ENCODE measurements around the gene ACVR1.

Gene ACVR1

DNA sequence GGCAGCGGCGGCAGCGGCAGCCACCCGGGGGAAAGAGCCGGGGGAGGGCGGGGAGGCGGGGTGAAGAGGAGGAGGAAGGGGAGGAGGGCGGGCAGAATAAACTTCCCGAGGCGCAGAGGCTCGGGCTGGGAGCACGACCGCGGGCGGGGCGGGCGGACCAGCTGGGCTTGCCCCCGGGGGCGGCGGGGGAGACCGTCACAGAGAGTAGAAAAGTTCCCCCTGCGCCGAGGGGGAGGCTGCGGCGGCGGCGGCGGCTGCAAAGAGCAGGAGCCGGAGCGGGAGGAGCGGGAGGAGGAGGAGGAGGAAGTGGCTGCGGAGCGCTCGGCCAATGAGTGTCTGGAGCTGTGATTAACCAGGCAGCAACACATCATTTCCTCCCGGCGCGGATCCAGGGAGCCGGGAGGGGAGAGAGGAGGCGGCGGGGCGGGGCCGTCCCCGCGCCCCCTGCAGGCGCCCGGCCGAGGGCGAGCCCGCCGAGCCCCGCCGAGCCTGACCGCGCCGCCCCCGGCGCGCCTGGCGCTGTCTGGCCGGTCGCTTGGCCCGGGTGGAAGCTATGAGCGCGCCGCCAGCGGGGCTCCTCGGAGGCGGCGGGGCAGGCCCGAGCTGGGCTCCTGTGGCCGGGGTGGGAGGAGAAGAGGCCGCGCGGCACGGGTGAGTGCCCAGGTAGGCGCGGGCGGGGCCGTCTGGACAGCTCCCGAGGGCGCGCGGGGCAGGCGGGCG lies at the start of gene ACVR1:
Gene ACVR1 (minus strand): TSS at position 265 of the 720 bp plus-strand sequence. CDS start 76,837 bp downstream, outside the sequence.
- DNase-seq (ENCODE audit: low spot score) = peak; percentile 88

DNA sequence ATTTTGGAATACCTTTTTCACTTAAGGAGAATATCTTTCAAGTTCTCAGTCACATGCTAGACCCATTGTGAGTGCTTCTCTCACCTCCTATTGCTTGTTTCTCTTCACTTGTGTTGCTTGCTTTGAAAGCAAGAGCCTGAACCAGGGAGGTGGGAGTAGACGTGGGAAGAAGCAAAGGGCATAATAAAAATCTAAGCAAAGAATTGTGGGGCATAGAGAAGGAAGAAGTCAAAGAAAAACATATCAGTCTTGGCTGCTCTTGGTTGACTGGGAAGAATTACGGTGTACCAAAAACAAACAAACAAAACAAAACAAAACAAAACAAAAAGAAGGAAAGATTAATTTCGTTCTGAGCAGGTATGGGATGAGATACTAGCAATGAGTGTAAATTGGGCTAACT lies 48.9 kb upstream of the ACVR1 start:
- DNase-seq (ENCODE audit: low spot score) = no peak

DNA sequence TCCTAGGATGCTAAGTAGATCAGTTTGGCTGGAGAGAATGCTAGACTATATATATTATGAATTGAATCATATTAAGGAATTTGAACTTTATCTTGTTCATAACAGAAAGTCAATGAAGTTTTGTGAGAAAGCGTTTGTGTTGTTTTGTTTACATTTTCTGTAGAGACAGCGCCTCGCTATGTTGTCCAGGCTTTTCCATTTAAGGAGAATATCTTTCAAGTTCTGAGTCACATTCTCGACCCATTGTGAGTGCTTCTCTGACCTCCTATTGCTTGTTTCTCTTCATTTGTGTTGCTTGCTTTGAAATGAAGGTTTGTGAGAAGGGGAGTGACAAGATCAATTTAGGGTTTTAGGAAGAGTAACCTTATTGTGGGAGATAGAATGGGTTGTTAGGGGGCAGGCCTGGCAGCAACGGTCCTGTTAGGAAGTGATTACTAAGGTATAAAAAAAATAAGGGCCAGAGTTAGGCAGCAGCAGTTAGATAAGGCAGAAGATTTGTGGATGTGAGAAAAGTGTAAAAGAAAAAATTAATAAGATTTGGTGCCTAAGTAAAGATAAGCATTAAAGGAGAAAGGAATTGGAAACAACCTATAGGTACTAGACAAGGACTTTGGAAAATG lies 47.6 kb upstream of the ACVR1 start:
- DNase-seq (ENCODE audit: low spot score) = no peak

DNA sequence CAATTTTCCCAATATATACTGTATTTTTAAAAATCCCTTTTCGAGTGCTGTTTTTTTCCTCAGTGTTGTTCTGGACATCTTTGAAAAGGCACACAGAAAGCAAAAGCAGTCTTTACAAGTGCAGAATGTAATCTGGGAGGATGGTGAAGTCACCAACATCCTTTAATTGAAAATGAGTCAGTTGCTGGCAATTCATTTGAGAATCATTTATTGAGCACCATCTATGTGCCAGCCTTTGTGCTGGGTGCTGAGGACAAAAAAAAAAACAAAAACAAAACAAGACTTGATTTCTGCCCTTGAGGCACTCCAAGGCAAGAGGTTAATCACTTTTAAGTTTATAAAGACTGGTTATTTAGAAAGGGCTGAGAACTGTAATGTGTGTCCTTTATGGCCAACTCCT lies 46.7 kb upstream of the ACVR1 start:
- no peak for DNase-seq (ENCODE audit: low spot score)

DNA sequence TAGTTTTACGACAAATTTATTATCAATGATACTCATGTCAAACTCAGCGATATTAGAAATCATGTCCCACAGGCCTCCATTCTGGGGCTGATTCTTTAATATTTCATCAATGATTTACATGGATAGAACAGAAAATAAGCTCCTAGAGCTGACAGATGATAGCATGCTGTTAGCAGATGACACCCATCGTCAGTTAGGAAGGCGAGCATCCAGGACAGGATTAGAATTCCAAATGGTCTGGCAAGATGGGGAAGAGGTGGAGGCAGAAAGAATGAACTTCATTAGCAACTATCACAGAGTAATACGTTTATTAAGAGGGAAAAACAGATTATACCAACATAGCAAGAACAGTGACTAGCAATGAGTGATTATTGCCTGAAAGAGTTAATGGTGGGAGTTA lies 46.2 kb upstream of the ACVR1 start:
- no peak for DNase-seq (ENCODE audit: low spot score)

DNA sequence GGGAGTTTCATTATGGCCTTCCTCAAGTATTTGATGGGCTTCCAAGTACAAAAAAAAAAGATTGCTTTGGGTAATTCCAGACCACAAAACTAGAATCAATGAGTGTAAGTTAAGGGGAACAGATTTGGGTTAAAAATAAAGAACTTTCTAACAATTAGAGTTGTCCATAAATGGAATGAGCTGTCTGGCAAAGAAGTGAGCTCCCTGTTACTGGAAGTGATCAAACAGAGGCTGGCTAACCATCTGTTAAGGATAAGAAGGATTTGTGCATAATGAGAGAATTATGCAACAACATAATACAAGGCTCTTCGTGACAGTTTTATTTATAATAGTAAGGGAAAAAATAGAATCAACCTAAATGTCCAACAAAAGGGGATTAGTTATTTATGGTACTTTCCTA lies 44.6 kb upstream of the ACVR1 start:
- DNase-seq (ENCODE audit: low spot score) = no peak

DNA sequence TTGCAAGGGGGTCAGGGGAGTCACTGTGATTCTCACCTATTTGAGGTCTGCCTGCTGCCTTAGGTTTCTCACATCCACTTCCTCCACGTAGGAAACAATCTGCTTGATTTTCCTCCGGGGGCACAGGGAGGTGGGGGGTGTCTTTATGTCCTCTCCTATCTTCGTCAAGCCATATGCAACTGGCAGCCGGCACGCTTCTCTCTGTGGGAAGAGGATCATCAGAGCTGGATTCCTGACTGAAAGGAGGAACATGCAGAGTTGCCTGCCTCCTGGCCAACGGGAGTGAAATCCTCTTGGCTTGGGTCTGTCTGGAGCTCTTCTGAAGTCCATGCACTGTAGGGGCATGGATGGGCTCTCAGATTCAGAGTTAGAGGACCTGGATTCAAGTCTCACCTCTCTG lies 43.1 kb upstream of the ACVR1 start:
- DNase-seq (ENCODE audit: low spot score) = no peak

DNA sequence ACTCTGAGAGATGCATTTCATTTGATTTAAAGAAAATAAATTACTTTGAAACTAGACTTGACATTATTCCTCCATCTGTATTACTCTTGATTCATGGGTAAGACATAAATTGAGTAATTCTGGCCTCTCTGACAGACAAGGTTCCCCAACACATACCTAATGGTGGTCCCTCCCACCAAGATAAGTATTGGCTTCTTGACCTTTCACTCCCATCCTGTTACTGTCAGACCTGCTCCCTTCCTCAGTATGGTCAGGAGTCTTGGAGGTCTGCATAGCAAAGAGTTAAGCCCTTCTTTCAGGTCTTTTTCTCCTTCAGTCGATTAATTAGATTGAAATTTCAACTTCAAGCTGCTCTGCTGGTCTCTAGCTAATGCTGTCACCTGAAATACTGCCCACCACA lies 42.2 kb upstream of the ACVR1 start:
- DNase-seq (ENCODE audit: low spot score) = no peak

DNA sequence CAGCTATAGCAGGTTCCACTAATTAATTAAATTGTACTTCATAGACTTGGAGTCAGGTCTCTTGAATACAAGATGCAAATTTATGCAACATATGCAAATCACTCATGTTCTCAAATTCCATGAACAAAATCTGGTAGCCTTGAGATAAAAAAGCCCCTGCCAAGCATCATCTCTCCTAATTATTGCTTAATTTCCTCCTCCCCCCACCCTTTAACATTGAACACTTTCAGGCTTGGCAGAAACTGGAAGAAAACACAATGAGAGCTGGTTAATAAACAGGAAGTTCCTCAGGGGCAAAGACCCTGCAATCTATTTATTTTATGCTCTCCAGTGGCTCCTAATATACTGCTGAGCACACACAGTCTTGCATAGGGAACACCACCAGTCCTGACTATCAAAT lies 35.6 kb upstream of the ACVR1 start:
- DNase-seq (ENCODE audit: low spot score) = no peak

DNA sequence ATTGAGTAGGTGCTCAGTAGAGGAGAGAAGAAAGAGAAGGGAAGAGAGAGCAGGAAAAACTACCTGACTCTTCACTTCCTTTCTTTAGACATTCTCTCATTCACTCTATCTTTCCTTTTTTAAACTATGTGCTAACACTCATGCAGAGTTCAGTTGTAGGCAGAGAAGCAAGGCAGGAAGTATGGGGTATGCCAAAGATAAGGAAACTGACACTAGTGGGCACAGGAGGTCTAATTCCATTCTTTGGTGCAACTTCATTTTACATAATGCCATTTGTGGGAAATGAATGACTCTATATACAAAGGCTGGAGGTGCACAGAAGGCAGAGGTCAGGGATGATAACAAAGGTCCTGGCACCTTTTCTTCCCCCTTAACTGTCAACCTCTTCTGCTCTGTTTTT lies 35.1 kb upstream of the ACVR1 start:
- no peak for DNase-seq (ENCODE audit: low spot score)

DNA sequence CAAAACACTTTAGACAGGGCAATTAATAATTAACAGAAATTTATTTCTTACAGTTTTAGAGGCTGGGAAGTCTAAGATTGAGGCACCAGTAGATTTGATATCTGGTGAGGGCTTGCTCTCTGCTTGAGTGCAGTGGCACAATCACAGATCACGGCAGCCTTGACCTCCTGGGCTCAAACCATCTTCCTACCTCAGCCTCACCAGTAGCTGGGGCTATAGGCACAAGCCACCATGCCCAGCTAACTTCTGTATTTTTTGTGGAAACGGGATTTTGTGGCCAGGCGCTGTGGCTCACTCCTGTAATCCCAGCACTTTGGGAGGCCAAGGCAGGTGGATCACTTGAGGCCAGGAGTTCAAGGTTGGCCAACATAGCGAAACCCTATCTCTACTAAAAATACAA lies 29.0 kb upstream of the ACVR1 start:
- no peak for DNase-seq (ENCODE audit: low spot score)

DNA sequence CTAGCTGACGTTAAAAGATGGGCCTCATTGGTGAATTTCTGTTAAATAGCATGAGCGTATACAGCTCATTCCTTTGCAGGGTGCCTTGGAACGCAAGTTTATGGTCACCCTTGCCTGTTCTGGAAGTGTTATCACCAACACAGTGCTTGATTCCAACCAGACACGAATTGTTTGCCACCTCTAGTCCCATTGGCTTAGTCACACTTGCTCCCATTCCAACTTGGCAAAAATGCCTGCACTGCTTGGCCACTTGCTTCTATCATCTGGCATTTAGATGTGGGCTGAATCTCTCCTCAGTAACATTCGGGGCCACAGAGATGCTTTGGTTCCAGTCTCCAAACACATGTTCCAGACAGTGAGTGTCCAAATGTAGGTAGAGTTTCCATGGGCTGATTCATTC lies 27.5 kb upstream of the ACVR1 start:
- DNase-seq (ENCODE audit: low spot score) = no peak

DNA sequence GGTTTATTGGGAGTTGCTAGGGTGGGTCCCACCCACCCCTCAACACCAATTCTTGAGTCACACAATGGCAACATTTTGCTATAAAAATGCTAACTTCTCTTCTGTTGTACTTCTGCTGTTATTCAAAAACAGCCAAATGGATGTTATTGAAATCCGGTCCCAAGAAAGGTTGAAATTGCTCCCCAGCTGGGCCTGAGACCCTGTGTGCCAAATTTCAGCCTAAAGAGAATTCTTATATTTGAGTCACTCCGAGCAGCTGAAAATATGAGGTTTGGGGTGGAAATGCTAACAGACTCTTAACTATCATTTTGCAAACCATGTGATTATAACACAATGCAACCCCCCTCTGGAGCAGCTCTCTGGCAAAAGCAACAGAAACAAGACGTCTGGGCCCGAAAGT lies 27.0 kb upstream of the ACVR1 start:
- DNase-seq (ENCODE audit: low spot score) = no peak

DNA sequence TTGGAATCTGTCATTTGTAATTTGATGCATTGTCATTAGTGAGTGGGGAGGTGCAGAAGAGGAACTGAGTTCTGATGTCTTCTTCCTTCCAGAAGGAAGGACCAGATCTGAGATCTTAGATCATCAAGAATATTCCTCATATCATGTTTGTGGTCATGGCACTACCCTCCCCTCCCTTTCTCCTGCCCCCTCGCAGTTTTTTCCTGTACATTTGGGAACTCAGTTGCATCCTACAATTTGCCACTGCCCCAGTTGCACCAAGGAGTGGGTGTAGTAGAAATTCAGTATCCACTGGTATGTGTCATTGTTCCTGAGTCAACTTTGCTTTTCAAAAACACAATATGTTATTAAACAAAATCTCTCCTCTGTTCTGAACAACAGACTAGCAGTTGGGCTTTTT lies 26.6 kb upstream of the ACVR1 start:
- no peak for DNase-seq (ENCODE audit: low spot score)

DNA sequence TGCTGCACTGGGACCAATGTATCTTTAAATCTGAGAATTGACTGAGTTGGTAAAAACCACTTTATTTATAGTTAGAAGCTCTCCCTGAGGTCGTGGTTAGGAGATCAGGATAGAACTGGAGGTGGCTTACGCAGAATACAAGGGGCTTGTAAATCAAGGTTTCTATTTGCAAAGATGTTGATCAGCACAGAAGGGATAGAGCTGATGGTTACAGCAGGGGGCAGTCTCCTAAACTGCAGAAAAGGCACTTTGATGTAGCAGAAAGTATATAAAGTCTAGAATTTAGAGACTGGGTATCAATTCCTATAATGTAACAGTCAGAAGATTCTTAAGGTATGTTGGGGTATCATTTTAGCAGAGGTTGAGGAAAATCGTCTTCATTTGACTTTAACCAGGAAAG lies 25.2 kb upstream of the ACVR1 start:
- DNase-seq (ENCODE audit: low spot score) = no peak

DNA sequence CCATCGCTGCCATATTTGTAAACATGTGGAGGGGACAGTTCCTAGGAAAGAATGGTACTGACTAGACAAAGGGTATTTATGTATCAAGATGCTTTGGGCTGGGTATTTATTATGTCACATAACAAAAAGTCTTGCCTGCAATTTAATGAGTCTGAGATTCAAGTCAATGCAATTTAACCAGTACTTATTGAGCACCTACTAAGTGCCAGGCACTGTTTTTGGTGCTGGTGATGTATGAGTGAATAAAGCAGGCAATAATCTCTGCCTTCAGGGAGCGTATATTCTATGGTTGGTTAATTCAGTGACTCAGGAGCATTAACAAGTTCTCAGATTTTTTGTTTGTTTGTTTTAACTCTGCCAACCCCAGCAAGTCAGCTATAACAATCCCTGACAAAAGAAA lies 24.6 kb upstream of the ACVR1 start:
- DNase-seq (ENCODE audit: low spot score) = no peak

DNA sequence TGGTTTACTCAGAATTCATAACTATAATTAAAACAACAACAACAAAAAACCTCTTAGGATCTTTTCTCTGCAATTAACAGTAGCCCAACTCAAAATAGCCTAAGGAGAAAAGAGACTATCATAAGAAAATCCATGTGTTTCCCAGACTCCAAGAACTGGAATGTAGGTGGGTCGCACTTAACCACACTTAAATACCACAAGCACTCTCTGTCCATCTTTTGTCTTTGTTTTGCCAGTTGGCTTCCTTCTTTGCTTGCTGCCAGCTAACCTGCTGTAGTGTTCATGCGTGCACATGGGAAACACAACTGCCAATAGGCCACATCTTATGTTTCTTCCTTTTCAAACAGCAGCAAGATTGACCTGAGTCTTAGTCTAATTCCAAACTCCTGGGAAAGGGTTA lies 24.1 kb upstream of the ACVR1 start:
- DNase-seq (ENCODE audit: low spot score) = no peak

DNA sequence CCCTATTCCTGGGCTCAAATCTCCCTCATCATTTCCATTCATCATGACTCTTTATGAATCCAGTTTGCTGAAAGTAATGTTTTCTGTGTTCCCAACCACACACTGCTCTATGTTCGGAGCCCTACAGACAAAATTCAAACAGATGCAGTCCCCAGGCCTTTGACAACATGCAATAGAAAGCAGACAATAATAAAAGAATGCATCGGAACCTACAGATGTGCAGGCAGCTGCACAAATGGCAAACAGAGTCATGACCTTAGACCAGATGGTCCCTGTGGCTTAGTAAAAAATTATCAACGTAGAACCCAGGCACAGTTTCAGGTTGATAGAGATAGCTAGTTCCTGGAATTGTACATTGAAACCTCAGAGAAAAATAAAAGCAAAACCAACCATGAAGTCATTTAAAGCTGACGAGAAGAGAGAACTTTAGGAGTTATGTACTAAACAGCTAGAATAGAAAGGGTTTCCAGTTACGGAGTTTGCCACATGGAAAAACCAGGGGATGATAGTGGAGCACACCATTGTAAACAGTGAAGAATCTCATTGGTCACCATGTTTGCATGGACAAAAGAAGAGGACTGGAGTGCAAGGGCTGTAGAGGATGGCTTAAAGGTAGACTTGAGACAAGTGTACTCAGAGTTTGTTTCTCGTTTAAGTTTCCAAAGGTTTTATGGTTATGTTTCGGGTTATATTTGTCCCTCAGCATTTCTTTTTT lies 23.2 kb upstream of the ACVR1 start:
- DNase-seq (ENCODE audit: low spot score) = no peak

DNA sequence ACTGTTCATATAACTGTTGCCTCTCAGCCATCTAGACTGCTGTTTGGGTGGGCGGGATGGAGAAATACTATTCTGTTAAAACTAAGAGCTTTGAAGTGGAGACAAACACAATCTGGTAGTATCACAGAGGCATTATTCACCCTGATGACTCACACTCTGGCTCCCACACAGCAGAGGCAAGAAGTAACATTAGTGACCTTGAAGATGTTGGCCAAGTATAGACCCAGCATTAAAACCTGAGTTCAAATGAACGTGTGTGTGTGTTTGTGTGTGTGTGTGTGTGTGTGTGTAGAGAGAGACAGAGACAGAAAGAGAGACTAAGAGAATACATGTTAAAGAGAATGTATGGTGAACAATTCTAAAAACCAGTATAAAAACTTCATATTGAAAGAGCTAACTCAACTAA lies 22.5 kb upstream of the ACVR1 start:
- peak; percentile 21 for DNase-seq (ENCODE audit: low spot score)

DNA sequence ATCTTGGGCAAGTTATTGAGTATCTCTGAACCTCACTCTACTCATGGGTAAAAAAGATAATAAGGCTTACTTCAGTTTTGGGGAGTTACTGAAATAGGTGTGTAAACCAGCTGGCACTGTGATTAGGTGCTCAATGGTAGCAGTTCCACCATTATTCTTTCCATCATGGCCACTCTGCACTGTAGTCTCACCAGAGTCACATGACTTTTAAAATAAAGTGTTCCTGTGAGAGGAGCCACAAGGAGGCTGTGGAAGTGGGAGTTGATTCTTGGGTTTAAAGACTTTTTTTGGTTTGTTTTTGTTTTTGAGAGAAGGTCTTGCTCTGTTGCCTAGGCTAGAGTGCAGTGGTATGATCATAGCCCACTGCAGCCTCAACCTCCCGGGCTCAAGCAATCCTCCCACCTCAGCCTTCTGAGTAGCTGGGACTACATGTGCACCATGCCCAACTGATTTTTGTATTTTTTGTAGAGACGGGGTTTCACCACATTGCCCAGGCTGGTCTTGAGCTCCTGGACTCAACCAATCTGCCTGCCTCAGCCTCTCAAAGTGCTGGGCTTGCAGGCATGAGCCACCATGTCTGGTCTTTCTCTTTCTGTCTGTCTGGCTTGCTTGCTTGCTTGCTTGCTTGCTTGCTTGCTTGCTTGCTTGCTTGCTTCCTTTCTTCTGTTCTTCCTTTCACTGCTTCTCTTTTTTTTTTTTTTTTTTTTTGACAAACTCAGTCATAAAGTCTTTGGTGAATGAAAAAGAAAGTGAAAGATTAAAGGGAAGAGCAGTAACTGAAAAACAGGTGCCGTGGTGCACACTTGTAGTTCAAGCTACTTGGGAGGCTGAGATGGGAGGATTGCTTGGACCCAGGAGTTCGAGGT lies 21.2 kb upstream of the ACVR1 start:
- no peak for DNase-seq (ENCODE audit: low spot score)

DNA sequence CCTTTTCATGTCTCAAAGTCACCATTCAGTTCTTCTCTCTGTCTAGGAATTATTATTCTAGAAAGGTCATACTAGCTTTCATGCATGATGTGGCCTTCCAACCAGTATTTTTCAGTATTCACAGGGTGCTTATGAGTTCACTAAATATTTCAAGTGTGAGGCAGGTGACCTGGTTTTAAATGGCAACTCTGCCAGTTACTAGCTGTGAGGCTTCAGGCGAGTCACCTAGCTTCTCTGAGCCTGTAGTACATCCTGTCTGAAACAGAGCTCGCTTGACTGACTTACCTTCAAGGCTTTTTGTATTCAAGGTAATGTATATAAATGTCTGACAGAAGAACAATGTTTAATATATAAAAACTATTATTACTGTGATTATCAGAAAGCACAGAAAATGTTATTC lies 19.4 kb upstream of the ACVR1 start:
- no peak for DNase-seq (ENCODE audit: low spot score)

DNA sequence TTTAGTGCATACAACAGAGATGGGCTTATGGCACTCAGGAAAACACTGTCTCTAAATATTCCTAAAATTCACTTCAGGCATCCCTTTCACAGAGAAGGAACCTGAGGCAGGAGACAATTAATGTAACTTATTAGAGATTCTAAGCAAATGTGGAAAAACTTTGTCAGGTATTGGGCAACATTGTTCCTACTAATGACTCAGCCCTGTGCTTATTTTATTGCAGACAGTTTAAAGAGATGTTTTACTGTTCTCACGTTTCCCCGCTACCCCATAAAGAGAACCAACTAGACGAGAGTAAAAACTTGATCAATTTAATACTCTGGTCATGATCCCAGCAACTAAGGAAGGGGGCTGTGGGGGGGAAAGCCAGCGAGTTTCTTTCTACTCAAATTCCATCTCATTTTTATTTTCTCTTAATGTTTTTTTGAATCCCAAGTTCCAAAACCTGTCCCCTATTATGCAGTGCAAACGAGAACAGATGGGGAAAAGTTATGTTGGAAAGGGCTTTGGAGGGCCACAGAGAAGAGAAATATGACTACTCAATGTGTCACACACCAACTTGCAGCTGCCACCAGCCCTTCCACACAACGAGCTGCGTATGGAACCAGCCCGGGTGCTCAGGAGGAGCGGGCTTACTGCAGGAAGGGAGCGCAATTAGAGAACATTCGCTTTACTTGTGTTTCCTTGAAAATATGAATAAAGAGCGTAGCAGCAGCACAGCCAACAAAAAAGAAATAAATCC lies 18.7 kb upstream of the ACVR1 start:
- no peak for DNase-seq (ENCODE audit: low spot score)

Data from hepatic stellate cell (primary cell).